Measurements from ENCODE around the gene KCNMA1.
A peak's percentile ranks its signal among the peaks of the same experiment; 100 is the strongest.

Gene KCNMA1

DNA sequence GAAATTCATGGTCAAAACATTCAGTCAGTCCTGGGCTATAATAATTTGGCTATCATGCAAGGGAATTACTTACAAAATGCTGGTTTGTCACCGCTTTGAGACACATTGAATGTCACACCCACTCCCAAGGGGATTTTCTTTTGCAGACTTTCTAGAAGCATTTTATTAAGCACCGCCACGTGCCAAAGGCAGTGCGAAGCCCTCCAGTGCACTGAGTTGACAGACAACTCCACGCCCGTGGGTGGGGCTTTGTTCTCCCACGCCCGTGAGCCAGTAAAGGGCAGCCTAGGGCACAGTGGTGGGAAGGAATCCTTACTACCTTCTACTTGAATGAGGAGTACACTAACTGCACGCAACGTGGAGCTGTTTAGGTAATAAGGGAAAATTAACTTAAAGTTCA is 515.8 kb downstream of the KCNMA1 start:
- DNase-seq = no peak

- DNase-seq = no peak
Observed at GRCh38 chr10:77120666-77121376, 516.8 kb downstream of the KCNMA1 start.

DNA sequence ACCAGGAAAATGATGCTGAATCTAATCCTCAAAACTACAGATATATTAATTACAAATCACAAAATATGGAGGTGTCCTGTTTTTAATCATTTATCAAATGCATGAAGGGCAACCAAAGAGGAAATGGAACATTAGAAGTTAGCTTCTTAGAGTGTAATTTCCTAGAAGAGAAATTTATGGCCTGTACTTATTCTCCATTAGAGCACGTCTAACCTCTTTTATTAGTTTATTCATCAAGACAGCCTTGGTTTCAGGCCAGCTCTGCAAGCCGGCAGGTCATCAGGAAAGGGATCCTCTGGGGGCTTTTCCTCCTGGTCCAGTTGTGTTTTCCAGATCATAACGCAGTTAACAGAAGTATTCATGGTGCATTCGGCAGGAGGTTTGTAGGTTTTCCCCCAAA is 517.6 kb downstream of the KCNMA1 start:
- DNase-seq = no peak

- no peak for DNase-seq
Observed at GRCh38 chr10:77118603-77119282, 518.9 kb downstream of the KCNMA1 start.

GRCh38 chr10:77117501-77117900 is 520.1 kb downstream of the KCNMA1 start:
- no peak for DNase-seq

GRCh38 chr10:77116904-77117303 is 520.7 kb downstream of the KCNMA1 start:
- DNase-seq = no peak

DNA sequence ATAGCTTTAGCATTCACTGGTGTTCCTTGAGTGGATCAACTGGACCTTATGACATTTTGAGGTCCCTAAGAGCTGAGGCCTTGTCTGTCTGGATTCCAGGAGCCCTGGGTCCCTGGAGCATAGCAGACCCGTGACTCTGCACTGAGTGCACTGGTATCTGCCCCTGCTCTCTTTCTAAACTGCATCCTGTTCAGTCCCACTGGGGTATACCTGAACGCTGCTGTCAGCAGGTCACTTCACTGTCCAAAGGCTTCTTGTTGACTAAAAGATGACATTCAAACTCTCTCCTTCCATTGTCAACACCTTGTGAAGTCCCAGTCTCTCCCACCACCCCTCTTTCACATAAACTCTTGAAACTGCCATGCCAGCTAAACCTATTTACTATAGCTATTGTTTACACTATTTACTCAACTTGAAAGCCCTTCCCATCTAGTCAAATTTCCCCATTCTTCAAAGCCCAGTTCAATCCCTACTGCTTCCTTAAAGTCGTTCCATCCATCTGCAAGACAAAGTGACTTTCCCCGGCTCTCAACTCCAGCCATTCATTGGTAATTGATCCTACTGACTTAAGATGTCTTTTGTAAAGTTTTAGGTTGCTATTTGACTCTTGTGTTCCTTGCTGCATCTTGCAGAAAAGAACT is 523.3 kb downstream of the KCNMA1 start:
- DNase-seq = no peak

DNA sequence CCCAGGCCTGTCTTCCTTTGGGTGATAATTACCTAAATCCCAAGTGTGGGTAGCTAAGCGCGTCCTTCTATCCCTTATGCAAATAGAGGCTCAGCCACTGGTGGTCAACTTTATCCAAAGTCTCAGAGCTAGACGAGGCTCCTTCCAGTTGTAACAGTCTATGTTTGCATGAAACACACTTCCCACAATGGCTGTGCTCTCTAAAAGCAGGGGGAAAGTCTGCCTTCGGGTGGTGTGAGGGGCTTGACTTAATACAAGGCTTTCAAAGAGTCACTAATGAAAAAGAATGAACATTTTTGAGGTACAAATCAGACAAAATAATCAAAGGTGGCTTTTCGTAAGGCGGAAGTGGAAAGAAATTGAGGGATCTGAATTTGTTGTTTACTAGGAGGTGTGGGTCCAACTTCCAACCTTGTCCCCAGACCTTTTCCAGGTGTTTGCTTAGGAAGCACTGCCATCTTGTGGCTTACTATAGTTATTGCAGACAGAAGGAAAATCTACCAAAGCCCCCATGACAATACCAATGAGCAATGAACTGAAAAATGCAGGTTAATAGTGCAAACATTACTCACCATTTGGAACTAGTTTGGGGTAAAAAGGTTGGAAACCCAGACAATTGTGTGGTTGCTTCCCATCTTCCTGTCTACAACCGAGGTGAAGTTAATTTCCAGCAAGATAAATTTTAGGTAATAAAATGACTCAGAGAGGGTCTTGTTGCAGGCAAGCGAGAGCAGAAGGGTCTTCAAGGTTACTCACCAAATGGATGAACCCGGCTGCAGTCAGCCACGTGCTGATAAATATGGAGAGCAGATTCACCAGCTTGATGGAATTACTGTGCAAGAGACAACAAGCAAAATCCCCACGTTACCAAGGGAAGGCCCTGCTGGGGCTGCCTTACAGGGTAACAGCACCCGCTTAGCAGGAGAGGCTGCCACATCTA is 525.7 kb downstream of the KCNMA1 start:
- no peak for DNase-seq

DNA sequence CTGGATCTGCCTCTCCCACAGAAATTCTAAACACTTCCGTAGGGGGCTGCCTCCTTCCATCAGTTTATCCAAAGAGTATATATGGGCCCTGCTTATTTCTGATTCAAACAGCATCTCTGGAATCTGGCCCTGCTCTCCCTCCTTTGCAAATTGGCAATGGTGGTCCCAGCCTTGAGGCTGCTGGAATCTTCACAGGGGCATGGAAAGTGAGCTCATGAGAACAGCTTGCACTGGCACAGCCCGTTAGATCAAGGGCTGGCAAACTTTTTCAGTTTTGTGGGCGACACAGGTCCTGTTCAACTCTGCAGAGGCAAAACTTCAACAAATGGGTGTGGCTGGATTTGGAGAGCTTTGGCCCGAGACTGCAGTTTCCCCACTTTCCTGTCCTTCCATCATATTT is 526.9 kb downstream of the KCNMA1 start:
- no peak for DNase-seq

GRCh38 chr10:77109351-77109994 is 528.1 kb downstream of the KCNMA1 start:
- DNase-seq = no peak

DNA sequence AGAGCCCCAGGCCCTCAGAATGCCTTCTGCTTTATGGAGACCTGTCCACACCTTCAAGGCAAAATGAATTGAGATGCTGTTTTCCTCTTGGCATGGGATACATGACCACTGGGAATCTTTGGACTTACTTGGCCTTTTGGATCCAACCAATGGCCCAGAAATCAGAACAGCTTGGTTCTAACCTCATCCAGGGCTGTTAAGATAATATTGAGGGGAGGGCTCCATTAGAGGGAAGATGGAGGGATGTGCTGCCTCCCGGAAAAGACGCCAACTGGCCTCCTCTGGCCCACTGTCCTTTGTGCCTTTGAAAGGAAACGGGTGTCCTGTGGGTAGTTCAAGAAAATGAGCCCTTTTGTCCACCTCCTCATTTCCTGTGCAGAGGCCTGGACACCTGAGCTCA is 530.9 kb downstream of the KCNMA1 start:
- DNase-seq = no peak

DNA sequence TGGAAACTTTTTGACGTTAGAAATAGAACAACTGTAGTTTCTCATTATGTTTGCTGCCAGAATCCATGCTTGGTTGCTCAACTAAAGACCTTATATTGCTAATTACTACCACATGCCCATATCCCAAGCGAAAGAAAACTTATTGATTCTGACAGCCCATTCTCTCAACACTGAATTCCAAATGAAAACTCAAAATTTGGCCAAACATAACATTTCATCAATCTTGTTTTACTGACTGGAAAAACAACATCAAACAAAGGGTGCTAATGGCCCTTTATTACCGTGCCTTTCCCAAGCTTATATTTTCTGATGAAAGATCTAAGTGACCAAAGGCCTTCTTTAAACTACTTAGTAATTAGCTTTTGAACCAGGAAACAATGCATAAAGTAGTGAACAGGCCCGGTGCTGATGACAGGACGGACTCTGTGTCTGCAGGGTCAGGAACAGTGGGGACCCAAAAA is 531.8 kb downstream of the KCNMA1 start:
- DNase-seq = no peak

DNA sequence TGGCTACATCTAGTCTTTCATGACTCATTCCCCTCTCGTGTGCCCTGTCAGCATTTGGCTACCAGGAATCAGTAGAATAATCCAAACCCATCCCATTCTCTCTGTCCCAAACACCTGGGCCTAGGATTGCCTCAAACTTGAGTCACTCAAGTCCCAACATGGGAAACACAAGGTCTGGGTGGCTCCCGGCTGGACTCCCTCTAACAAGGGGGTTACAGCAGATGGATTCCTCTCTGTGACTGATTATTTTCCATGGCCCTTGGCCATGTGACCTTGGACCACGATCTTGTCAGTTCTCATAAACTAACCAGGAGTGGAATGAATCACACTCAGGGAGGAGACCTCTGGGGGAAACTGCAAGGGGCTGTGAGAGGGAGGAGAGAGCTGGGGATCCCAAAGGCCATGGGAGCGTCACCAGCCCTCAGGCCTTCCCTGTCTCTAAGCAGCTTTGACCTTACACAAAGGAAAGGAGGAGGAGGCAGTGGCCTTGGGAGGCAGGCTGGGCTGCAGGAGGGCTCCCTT is 533.1 kb downstream of the KCNMA1 start:
- DNase-seq = no peak

GRCh38 chr10:77103213-77103612 is 534.4 kb downstream of the KCNMA1 start:
- DNase-seq = no peak

GRCh38 chr10:77101341-77101740 is 536.3 kb downstream of the KCNMA1 start:
- DNase-seq = no peak

GRCh38 chr10:77099136-77099535 is 538.5 kb downstream of the KCNMA1 start:
- no peak for DNase-seq

- DNase-seq = no peak
Observed at GRCh38 chr10:77097625-77098024, 540.0 kb downstream of the KCNMA1 start.

DNA sequence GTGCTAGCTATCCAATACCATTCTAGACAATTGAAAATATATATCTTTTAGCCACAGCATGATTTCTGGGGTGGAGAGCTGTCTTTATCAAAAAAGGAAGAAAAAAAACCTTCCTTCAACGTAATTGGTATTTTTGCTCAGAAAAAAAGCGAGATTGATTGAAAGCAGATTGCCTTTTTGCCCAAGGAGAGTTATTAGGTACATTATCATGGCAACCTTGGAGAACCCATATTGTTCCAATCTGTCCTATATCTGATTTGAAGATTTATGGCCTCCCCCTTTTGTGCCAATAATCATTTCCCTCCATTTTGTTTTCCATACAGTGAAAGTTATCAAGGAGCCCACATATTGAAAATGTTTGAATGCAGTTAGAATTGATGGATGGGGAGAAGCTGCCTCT is 544.5 kb downstream of the KCNMA1 start:
- no peak for DNase-seq

DNA sequence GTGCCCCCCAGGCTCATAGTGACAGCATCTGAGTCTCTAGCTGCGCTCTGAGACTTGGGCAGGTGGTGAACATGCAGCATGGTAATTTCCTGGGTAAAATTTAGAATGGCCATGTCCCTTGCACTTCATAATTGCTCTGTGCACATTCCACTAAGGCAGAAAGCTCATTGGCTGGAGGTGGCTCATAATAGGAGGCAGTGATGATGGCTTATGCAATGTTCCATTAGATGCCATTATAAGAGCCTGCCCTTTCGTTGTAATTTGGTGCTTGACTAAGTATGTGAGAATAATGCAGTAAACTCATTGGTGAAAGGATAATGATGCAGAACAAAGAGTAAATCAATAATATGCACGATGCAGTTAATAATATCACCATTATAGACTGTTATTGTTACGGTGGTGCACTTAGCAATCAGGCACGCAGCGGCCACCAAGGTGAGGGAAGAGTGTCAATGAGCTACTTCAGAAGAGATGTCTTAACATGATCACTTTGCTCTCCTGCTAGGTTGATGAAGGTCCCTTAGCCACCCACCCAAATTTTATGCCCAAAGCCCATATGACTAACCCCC is 545.9 kb downstream of the KCNMA1 start:
- DNase-seq = no peak

DNA sequence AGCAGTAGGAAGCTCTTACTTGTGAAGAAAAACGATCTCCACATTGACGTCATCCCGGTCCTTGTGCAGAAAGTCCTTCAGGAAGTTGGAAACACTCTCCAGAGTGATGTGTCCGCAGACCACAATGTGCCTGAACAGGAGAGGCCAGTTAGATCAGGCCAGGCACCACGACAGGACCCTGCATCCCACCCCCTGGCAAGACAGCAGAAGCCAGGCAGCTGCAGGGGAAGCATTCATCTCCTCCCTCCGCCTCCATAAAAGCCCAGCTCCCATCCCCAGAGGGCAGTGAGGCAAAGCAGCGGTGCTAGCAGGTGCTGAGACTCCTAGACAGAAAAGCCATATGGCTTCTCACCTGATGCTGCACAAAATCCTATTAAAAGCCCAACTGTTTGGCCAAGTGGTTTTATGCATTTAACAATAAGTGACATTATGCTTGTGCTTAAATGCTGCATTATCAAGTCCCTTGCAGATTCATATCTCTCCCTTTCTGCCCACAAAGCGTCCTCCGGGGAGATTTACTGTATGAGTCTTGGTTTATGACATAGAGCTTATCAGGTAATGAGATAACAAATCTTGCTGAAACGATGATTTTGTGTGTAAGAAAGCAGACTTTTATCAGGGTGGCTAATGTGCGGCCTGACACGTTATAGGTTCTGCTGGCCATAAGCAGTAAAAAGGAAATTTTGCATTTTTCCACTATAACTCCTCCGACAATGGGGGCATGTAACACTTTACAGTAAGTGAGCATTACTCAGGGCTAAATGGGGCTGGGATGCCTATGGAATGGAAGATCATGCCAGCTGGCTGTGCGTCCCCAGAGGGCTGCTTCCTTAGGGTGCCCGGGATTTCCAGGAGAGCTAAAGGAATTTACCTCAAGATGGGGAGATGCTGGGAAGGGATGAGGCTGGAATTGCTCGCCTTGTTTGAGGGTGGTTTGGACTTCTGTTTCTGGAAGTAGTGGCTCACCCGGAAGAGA is 546.9 kb downstream of the KCNMA1 start:
- peak in 1 of 2 experiments; percentile 33 for DNase-seq

DNA sequence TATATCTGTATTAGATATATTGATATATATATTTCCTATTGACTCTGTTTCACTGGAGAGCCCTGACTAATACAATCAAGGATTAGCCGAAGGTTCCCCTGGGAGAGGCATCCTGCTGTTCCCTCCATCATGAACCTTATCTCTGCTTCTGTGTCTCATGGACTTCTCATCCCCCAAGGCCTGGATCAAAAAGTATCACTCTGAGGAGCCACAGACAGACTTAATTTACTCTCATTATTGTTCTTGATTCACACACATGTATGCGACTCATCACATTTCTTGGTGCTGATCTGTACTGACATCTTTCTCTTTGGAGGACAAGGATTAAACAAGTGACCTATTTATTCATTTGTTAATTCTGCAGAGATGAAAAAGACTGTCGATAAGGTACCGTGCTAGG is 550.2 kb downstream of the KCNMA1 start:
- DNase-seq = no peak
